Stimulated activated CD4-positive, alpha-beta T cell treated with anti-CD3 and anti-CD28 coated beads, Interleukin-12 subunit alpha, Interleukin-12 subunit beta, amount 100 ng/mL, for 48 hours (primary cell): Measurements from ENCODE around the gene C6orf52.
A peak's percentile ranks its signal among the peaks of the same experiment; 100 is the strongest.

Experiments used
- DNase-seq, 3 donors: peaks; one replicate each; pipeline ENCODE4 v3.0.0-alpha.2; 2020; ENCODE audit warnings: low read depth in 2 of 3, low spot score in 1 of 3

C6orf52 gene

GRCh38 chr6:10655508-10656055 is 38.8 kb downstream of the C6orf52 start:
- peak in 2 of 3 donors; percentile 13 to 17 for DNase-seq

- no peak for DNase-seq
Observed at GRCh38 chr6:10644225-10644624, 50.2 kb downstream of the C6orf52 start.

GRCh38 chr6:10643201-10643651 is 51.2 kb downstream of the C6orf52 start:
- DNase-seq: no peak

DNA sequence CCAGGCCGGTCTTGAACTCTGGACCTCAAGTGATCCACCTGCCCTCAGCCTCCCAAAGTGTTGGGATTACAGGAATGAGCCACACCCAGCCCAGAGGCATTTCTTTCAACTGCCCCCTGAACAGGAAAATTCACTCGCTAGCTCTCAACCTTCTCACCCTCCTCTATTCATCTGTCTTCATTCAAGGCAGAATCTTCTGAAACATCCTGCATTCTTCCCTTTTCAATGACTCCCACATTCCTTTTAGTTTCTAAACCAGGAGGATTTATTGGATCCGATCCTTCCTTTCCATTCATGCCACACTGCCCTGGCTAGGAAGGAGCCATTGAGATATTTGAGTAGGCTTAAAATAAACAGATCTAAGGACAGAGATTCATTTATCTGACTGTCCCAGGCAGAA is 52.9 kb downstream of the C6orf52 start:
- DNase-seq: no peak

DNA sequence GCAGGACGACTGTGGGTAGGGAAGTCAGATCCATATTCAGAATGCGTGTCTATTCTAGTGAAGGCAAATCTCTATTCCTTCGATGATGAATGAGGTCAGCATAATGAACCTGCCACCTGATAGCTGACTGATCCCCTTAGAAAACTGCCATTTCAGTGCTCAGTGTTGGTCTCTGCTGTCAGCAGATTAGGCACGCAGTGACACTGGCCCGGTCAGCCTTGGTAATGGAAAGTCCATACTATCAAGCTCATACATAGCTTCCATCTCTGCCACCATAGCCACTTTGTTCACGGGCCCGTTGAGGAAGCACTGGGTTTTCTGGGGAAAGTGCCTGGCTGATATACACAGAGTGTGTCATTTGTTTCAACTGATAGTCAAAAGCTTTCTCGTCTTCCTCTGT is 54.0 kb downstream of the C6orf52 start:
- DNase-seq: no peak

DNA sequence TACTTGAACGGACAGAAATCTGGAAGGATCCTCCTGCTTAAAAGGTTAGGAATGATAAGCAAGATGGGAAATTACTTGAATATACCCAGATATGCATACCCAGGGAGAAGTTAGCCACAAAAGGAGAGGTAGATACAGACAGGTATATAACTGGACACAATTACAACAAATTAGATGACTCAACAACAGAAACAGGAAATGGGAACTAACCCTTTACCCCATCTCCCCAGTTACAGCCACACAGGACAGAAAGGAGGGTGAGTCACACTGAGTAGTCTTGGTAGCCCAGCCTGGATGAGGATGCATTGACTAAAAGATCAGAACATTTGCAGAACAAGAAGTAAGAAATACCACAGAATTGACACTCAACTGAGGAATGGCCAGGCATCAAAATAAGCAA is 61.2 kb downstream of the C6orf52 start:
- no peak for DNase-seq

DNA sequence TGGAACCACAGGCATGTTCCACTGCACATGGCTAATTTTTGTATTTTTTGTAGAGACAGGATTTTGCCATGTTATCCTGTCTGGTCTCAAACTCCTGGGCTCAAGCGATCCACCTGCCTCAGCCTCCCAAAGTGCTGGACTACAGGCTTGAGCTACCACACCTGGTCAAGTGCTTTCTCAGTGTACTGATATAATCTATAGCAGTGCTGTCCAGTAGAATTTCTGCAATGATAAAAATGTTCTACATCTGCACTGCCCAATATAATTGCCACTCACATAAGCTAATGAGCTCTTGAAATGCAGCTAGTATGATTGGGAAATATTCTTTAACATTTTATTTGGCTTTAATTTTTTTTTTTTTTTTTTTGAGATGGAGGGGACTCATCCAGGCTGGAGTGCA is 64.2 kb downstream of the C6orf52 start:
- DNase-seq: no peak

- DNase-seq: no peak
Observed at GRCh38 chr6:10627800-10628199, 66.6 kb downstream of the C6orf52 start.

DNA sequence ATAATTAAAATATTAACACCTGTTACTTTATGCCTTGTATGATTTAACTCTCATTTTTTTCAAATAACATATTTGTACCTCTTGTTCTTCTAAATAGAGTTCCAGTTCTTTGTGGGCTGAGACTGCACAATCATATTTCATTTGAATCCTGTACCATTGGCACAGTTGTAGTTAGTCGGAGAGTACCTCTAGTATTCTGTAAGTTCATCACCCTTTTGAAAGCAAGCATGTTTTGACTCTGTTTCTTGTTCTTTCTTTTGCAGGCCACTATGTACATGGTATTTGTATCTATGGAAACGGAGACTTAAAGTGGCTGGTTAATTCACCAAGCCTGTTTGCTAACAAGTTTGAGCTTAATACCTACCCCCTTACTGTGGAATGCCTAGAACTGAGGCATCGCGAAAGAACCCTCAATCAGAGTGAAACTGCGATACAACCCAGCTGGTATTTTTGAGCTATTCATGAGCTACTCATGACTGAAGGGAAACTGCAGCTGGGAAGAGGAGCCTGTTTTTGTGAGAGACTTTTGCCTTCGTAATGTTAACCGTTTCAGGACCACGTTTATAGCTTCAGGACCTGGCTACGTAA is 68.2 kb downstream of the C6orf52 start:
- no peak for DNase-seq

DNA sequence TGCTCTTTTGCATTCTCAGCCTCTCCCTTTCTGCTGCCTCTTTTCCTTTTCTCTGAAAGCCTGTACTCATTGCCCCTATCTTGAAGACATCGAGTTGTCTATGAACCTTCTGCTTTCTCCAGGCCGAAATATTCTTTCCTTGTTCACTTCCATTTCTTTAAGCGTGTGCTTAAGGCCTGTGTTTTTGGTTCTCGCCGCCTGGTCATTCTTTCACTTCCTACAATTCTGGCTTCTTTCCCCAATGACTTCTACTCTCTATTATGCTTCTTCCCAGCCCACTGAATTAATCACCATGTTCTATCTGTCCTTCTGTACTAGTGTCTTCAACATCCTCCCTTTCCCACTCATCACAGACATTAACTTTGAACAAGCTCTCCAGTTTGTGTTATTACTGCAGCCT is 69.6 kb downstream of the C6orf52 start:
- no peak for DNase-seq

DNA sequence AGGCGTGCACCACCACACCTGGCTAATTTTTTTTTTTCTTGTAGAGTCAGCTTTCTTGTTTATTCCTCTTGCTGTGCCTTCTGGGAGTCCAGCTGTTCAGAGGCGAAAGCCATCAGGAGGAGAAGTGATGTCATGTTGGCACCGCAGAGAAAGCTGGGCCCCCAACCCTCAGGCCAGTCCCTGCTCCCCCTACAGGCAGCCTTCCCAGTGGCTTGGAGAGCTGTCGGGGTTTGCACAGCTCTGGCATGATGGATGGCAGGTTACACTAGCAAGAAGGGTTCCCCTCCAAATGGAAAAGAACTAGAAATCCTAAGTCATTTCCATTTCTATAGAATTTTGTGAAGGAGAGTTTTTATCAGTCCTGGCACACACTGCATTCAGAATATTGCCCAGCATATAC is 72.6 kb downstream of the C6orf52 start:
- no peak for DNase-seq
